ENCODE data around the gene ASPRV1.
"Not testable (repeated sequence)": the region's sequence is repeated elsewhere in the genome, so short reads cannot be mapped to it uniquely, and the experiment has no call there.

The ASPRV1 gene

GRCh38 chr2:69959425-69959824 is 2.0 kb downstream of the ASPRV1 start:
- DNase-seq = no peak

- no peak for DNase-seq
These were observed 3.0 kb downstream of the ASPRV1 start for GRCh38 chr2:69958480-69958879.

- peak; percentile 15 for DNase-seq
These were observed 3.5 kb downstream of the ASPRV1 start for GRCh38 chr2:69957965-69958364.

- no peak for DNase-seq
These were observed 4.9 kb downstream of the ASPRV1 start for GRCh38 chr2:69956475-69956979.

GRCh38 chr2:69955029-69955428 is 6.4 kb downstream of the ASPRV1 start:
- no peak for DNase-seq

- no peak for DNase-seq
These were observed 7.3 kb downstream of the ASPRV1 start for GRCh38 chr2:69954084-69954483.

- no peak for DNase-seq
These were observed 8.9 kb downstream of the ASPRV1 start for GRCh38 chr2:69952336-69953115.

GRCh38 chr2:69950671-69951070 is 10.8 kb downstream of the ASPRV1 start:
- not testable (repeated sequence) for DNase-seq

GRCh38 chr2:69950241-69950640 is 11.2 kb downstream of the ASPRV1 start:
- DNase-seq = no peak

GRCh38 chr2:69948963-69949645 is 12.3 kb downstream of the ASPRV1 start:
- peak; percentile 18 for DNase-seq

GRCh38 chr2:69948032-69948962 is 13.1 kb downstream of the ASPRV1 start:
- DNase-seq = peak; percentile 46

GRCh38 chr2:69947325-69947931 is 14.0 kb downstream of the ASPRV1 start:
- no peak for DNase-seq

GRCh38 chr2:69946351-69947324 is 14.8 kb downstream of the ASPRV1 start:
- no peak for DNase-seq

GRCh38 chr2:69945941-69946340 is 15.5 kb downstream of the ASPRV1 start:
- DNase-seq = no peak

GRCh38 chr2:69945441-69945840 is 16.0 kb downstream of the ASPRV1 start:
- no peak for DNase-seq

- DNase-seq = no peak
These were observed 16.7 kb downstream of the ASPRV1 start for GRCh38 chr2:69944756-69945155.

GRCh38 chr2:69943843-69944525 is 17.4 kb downstream of the ASPRV1 start:
- DNase-seq = no peak

GRCh38 chr2:69943000-69943842 is 18.2 kb downstream of the ASPRV1 start:
- DNase-seq = no peak

GRCh38 chr2:69940691-69941090 is 20.7 kb downstream of the ASPRV1 start:
- no peak for DNase-seq

GRCh38 chr2:69939722-69940121 is 21.7 kb downstream of the ASPRV1 start:
- DNase-seq = no peak
